ENCODE measurements around the gene SPINDOC.

SPINDOC gene

GRCh38 chr11:63833048-63833447, 19.8 kb downstream of the SPINDOC start:
- no peak for DNase-seq (ENCODE audit: low read depth)

- no peak for DNase-seq (ENCODE audit: low read depth)
These were observed 21.4 kb downstream of the SPINDOC start for GRCh38 chr11:63834535-63835157.

- no peak for DNase-seq (ENCODE audit: low read depth)
These were observed 21.9 kb downstream of the SPINDOC start for GRCh38 chr11:63835158-63835545.

GRCh38 chr11:63837027-63837688, 23.9 kb downstream of the SPINDOC start:
- no peak for DNase-seq (ENCODE audit: low read depth)

GRCh38 chr11:63837739-63838138, 24.5 kb downstream of the SPINDOC start:
- DNase-seq (ENCODE audit: low read depth), result no peak

GRCh38 chr11:63838150-63838677, 25.0 kb downstream of the SPINDOC start:
- DNase-seq (ENCODE audit: low read depth), result no peak

- DNase-seq (ENCODE audit: low read depth), result peak; percentile 94
These were observed 25.6 kb downstream of the SPINDOC start, which contains the start of gene MARK2 for GRCh38 chr11:63838678-63839507. TSS of gene MARK2 (plus strand) at chr11:63839110. CDS start at chr11:63839507, 397 bp downstream.

- no peak for DNase-seq (ENCODE audit: low read depth)
These were observed 26.5 kb downstream of the SPINDOC start for GRCh38 chr11:63839508-63840355.

- DNase-seq (ENCODE audit: low read depth), result no peak
These were observed 27.3 kb downstream of the SPINDOC start for GRCh38 chr11:63840356-63841060.

- DNase-seq (ENCODE audit: low read depth), result no peak
These were observed 28.3 kb downstream of the SPINDOC start for GRCh38 chr11:63841554-63841953.

- DNase-seq (ENCODE audit: low read depth), result no peak
These were observed 29.8 kb downstream of the SPINDOC start for GRCh38 chr11:63843041-63843440.

- no peak for DNase-seq (ENCODE audit: low read depth)
These were observed 31.6 kb downstream of the SPINDOC start for GRCh38 chr11:63844836-63845235.

GRCh38 chr11:63845303-63845702, 32.0 kb downstream of the SPINDOC start:
- DNase-seq (ENCODE audit: low read depth), result peak; percentile 49

GRCh38 chr11:63845911-63846310, 32.7 kb downstream of the SPINDOC start:
- DNase-seq (ENCODE audit: low read depth), result no peak

GRCh38 chr11:63846897-63847296, 33.6 kb downstream of the SPINDOC start:
- DNase-seq (ENCODE audit: low read depth), result no peak

GRCh38 chr11:63847363-63847762, 34.1 kb downstream of the SPINDOC start:
- DNase-seq (ENCODE audit: low read depth), result no peak

GRCh38 chr11:63849691-63850090, 36.4 kb downstream of the SPINDOC start:
- no peak for DNase-seq (ENCODE audit: low read depth)

- no peak for DNase-seq (ENCODE audit: low read depth)
These were observed 37.7 kb downstream of the SPINDOC start for GRCh38 chr11:63850920-63851319.

GRCh38 chr11:63851364-63851763, 38.1 kb downstream of the SPINDOC start:
- DNase-seq (ENCODE audit: low read depth), result no peak

GRCh38 chr11:63853476-63853875, 40.2 kb downstream of the SPINDOC start:
- DNase-seq (ENCODE audit: low read depth), result no peak

- DNase-seq (ENCODE audit: low read depth), result no peak
These were observed 41.4 kb downstream of the SPINDOC start for GRCh38 chr11:63854696-63855095.

Measured in HS-5 (cell line).